HG03432 (cell line): ENCODE results near the gene RAP2B.

Experiments
- ATAC-seq: cut with Tn5 transposase; IDR thresholded peaks from one replicate; pipeline ENCODE4 v1.9.1; 2021; ENCODE audit warnings: mild to moderate bottlenecking, moderate library complexity; ENCODE audit not compliant: unreplicated experiment

RAP2B gene

GRCh38 chr3:153159771-153160397 is 2.1 kb upstream of the RAP2B start:
- no peak for ATAC-seq

GRCh38 chr3:153160451-153161137 is 1.4 kb upstream of the RAP2B start:
- peak; percentile 37 for ATAC-seq

- ATAC-seq = peak; percentile 73
Measured at GRCh38 chr3:153161138-153161713, 800 bp upstream of the RAP2B start.

DNA sequence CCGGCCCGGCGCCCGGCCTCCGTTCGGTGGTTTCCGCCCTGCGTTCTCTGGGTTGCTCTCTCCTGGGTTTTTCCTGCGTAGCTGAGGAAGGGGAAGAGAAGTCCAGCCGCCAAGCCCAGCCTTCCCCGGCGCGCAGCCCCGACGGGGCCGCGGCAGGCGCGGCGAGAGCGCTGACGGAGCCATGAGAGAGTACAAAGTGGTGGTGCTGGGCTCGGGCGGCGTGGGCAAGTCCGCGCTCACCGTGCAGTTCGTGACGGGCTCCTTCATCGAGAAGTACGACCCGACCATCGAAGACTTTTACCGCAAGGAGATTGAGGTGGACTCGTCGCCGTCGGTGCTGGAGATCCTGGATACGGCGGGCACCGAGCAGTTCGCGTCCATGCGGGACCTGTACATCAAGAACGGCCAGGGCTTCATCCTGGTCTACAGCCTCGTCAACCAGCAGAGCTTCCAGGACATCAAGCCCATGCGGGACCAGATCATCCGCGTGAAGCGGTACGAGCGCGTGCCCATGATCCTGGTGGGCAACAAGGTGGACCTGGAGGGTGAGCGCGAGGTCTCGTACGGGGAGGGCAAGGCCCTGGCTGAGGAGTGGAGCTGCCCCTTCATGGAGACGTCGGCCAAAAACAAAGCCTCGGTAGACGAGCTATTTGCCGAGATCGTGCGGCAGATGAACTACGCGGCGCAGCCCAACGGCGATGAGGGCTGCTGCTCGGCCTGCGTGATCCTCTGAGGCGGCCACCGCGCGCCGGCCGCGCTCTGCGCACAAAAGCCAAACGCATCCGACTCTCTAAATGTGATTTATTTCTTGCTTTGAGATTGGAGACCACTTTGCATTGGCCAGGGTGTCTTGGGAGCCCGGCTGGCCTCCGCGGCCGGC is 727 bp downstream of the RAP2B start:
- peak; percentile 6 for ATAC-seq

DNA sequence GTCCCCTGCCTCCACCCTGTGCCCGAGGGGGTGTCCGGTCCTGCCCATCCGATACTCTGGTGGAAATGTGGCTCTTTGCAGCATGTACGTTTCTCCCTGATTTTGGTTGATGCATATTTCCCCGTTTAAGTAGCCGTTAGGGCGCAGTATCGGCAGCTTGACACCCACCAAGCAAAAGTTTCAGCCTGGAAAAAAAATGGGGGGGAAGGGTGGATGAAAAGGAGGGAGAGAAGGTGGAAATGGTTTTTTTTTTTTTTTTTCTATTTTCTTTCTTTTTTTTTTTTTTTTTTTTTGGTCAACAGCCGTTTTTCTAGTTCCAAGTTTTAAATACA is 1.3 kb downstream of the RAP2B start:
- no peak for ATAC-seq

- ATAC-seq = no peak
Measured at GRCh38 chr3:153163756-153164550, 1.9 kb downstream of the RAP2B start.

- ATAC-seq = no peak
Measured at GRCh38 chr3:153165261-153165681, 3.2 kb downstream of the RAP2B start.

GRCh38 chr3:153166206-153166605 is 4.2 kb downstream of the RAP2B start:
- no peak for ATAC-seq

GRCh38 chr3:153166796-153167195 is 4.8 kb downstream of the RAP2B start:
- ATAC-seq = no peak

DNA sequence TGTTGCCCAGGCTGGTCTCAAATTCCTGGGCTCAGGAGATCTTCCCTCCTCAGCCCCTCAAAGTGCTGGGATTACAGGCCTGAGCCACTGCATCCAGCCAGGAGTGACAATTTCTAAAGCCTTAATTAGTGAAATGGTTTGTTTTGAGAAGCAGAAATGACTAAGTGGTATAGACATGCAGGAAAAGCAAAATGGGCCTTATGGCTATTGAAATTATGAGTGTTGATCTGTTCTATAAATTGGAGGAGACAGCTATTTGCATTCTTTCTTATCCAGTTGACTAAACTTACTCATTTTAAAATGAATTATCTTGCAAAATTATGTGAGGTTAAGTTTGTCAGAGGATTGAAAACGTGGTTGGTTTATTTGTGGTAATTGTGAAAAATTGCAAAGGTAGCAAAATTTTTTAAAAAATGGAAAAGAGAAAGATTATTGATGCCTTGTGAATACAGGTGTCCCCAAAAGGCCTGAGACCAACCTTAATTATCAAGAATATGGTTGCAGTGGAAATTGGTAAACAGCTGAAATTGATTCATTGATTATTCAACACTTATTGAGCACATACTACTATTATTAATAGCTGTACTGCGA is 7.9 kb downstream of the RAP2B start:
- no peak for ATAC-seq

GRCh38 chr3:153171256-153171655 is 9.2 kb downstream of the RAP2B start:
- no peak for ATAC-seq

DNA sequence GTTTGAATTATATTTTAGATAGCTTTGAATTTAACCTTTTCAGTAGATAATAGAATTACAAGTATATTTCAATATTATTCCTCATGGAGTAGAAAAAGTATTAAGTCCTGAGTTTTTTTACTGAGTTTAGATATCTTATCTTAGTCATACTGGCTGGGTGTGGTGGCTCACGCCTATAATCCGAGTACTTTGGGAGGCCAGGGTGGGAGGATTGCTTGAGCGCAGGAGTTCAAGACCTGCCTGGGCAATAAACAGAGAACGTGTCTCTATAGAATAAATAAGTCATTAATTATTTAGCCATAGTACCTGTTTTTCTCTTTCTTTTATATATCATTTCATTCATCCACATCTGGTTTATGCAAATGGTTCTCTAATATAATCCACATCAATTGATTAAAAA is 9.9 kb downstream of the RAP2B start:
- no peak for ATAC-seq

DNA sequence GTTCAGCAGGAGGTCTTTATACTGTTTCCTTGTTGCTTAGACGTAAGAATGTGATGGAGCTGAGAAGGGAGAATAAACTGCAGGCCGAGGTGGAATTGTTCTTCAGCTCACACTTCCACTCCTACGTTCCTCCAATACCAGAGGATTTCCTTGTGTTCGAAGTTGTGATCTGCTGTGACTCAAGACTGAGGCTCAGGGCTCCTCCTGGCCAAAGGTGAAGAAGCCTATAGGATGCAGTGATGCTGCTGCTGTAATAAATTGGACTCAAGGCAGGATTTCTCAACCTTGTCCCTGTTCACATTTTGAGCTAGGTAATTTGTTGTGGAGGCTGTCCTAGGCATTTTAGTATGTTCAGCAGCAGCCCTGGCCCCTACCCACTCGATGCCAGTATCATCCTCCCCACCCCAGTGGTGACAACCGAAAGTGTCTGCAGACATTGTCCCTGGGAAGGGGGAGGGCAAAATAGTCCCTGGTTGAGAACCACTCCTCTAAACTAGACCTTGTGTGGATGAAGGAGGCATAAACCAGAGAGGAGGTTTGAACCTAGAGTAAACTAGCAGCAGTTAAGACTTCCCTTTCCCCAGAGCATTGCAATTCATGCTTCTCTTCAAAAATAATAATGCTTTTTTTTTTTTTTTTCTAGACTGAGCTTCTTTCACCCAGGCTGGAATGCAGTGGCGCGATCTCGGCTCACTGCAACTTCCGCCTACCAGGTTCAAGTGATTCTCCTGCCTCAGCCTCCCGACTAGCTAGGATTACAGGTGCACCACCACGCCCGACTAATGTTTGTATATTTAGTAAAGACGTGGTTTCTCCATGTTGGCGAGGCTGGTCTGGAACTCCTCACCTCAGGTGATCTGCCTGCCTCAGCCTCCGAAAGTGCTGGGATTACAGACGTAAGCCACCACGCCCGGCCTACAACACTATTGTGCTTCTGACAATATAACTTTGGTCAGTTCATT is 11.1 kb downstream of the RAP2B start:
- ATAC-seq = no peak

DNA sequence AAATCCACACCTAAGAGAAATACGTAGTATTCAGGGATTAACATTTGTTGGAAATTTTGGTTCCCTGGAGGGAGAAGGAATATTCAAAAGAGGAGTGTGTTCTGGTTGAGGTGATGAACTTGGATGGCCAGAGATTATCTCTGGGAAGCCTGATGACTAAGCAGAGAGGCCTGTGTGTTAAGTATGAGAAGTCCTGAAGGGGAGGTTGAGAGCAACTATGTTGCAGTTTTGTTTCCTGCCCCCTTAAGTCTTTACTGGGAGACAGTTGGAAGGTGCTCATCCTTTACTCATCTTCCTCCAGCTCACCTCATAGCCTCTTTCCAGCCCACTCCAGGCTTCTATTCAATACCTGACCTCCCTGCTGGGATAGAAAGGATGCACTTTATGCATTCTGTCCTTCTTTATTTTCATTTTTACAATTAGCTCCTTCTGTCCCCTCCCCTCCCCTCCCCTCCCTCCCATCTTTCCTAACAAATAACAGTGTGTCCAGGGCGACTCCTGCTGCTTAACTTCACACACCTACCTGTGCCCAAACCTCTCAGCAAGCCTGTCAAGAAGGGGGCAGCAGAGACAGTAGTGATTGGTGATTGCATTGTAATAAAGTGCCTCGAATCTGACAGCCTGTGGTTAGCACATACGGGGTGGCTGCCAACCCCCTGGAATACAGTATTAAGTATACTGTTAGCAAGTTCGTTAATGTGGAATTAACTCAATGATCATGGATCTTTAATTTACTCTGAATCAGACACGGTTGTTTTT is 11.9 kb downstream of the RAP2B start:
- no peak for ATAC-seq

DNA sequence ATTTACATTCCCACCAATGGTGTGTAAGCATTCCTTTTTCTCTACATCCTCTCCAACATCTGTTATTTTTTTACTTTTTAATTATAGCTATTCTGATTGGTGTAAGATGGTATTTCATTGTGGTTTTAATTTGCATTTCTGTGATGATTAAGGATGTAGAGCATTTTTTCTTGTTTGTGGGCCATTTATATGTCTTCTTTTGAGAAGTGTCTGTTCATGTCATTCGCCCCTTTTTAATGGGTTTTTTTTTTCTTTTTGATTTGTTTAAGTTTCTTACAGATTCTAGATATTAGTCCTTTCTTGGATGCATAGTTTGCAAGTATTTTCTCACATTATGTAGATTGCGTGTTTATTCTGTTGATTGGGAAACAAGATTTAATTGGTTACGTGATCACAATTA is 14.2 kb downstream of the RAP2B start:
- ATAC-seq = no peak

DNA sequence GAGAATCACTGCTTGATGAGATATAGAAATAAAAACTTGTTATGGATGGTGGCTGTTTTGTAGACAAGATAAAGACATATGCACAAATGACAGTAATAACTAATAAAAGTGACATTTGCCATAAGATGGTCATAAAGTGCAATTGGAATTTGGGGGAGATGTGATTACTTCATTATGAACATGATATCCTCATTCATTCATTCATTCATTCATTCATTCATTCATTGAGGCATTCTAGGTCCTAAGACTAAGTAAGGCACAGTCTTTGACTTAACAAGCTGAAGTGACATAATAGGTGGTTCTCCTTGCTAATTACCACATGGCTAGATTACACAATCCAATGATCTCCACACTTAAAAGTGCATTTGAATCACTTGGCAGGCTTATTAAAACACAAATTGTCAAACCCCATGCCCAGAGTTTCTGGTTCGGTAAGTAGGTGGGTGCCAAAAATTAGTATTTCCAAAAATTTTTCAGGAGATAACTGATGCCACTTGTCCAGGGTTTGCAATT is 18.9 kb downstream of the RAP2B start:
- no peak for ATAC-seq

- ATAC-seq = no peak
Measured at GRCh38 chr3:153182501-153183293, 20.7 kb downstream of the RAP2B start.

GRCh38 chr3:153190923-153191322 is 28.9 kb downstream of the RAP2B start:
- ATAC-seq = no peak
